SK-N-SH (cell line): ENCODE results near the gene PRKCA.

ENCODE experiments used
- EP300 ChIP-seq, 2 experiments: IDR thresholded peaks; 2 replicates each; pipeline versions ENCODE4 v1.4.0 to v1.6.1; 2012; ENCODE audit warnings: borderline replicate concordance in 1 of 2, low read depth in 1 of 2, low read length in 1 of 2
- MXI1 ChIP-seq: IDR thresholded peaks from 2 replicates; pipeline ENCODE4 v1.6.1; 2012; ENCODE audit warnings: mild to moderate bottlenecking, low read depth, low read length, improper control_type of control experiment
- TCF12 ChIP-seq: IDR thresholded peaks from 2 replicates; pipeline ENCODE4 v1.4.0; 2012
- YY1 ChIP-seq: IDR thresholded peaks from 2 replicates; pipeline ENCODE4 v1.4.0; 2012; ENCODE audit warnings: low read depth, mild to moderate bottlenecking

DNA sequence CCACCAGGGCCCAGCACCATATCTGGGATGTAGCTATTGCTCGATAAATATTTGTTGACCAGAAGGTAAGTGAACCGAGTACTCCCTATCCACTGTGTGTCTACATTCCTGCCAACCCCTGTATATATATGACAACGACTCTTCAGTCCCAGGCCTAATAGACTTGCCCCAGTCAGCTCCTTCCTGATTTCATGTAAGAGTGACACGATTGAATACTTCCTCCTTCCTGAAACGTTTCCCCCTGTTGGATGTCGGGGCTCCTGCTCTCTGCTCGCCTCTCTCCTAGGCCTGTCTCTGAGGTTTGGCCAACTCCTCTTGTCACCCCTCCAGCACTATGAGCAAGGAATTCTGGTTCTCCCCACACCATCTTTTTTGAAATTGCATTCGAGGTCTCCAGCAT, 178.9 kb downstream of the PRKCA start:
- TF ChIP-seq TCF12 (no peak), EP300 (IDR thresholded peaks at IDR 0.05; ENCODE audit: borderline replicate concordance in 1 of 2, low read depth in 1 of 2, low read length in 1 of 2) (no peak), MXI1 (no peak), YY1 (no peak)
